ENCODE results near the gene CERS1.

DNA sequence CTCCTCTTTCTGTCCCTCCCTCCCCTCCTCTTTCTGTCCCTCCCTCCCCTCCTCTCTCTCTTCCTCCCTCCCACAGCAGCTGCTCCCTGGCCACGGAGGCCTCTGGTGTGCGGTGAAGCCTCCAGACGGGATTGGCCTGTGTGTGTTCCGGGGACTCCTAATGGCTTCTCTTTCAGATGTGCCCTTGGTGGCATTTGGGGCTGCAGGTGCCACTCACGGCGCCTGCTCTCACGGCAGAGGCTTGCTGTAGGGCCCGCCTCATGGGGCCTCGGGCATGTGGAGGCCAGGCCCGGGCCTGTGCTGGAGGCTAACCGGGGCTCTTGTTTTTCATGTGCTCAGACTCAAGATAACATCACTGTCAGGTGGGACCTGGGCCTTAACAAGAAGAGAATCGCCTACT lies 43.3 kb downstream of the CERS1 start:
- TF ChIP-seq POLR2A (IDR thresholded peaks at IDR 0.05; ENCODE audit: low read depth, low read length) (no peak), TAF1 (IDR thresholded peaks at IDR 0.05; ENCODE audit: borderline replicate concordance, low read depth, low read length) (no peak)
